MCF 10A (cell line): ENCODE data around the gene DIP2C. TPM values are rescaled to one million over a fixed set of nuclear protein-coding genes. Genes with fewer than 3 reads are reported as not detected.
"Not testable (repeated sequence)": the region's sequence is repeated elsewhere in the genome, so short reads cannot be mapped to it uniquely, and the experiment has no call there.

Experiments used
- BruUV-seq: library from RNA; stranded (reverse); fragments of 400-500 nt; replicated peaks from 2 replicates; lab custom pipeline; 2021; lab: Mats Ljungman, UMichigan
- CTCF ChIA-PET: fragments of 300-600 bp; sonication (Branson Sonifier 250); formaldehyde crosslinking; extraction: SDS; loops from one replicate; lab custom pipeline; 2021; ENCODE audit warnings: antibody characterized with exemption, inconsistent platforms; lab: Yijun Ruan, JAX
- POLR2A ChIA-PET: fragments of 300-600, 350-650 bp; sonication (Branson Sonifier 250); formaldehyde crosslinking; extraction: SDS; loops from one replicate; lab custom pipeline; 2020; ENCODE audit warnings: antibody characterized with exemption, inconsistent platforms; lab: Yijun Ruan, JAX
- DNase-seq: peaks from one replicate; pipeline ENCODE4 v3.0.0-alpha.2; 2018; ENCODE audit not compliant: unreplicated experiment
- H3K27ac Mint-ChIP-seq: one replicate; pipeline ENCODE4 v1.8.0; 2022; ENCODE audit warnings: mild to moderate bottlenecking, low read depth, mixed read lengths; ENCODE audit not compliant: unreplicated experiment
- H3K27me3 Mint-ChIP-seq: one replicate; pipeline ENCODE4 v1.8.0; 2022; ENCODE audit warnings: mixed read lengths; ENCODE audit not compliant: insufficient read depth, unreplicated experiment
- H3K36me3 Mint-ChIP-seq: one replicate; pipeline ENCODE4 v1.8.0; 2022; ENCODE audit warnings: mild to moderate bottlenecking, moderate library complexity, mixed read lengths; ENCODE audit not compliant: insufficient read depth, unreplicated experiment
- H3K4me1 Mint-ChIP-seq: one replicate; pipeline ENCODE4 v1.8.0; 2022; ENCODE audit warnings: mixed read lengths; ENCODE audit not compliant: insufficient read depth, unreplicated experiment
- H3K4me3 Mint-ChIP-seq: one replicate; pipeline ENCODE4 v1.8.0; 2022; ENCODE audit warnings: mild to moderate bottlenecking, moderate library complexity, mixed read lengths; ENCODE audit not compliant: unreplicated experiment
- H3K9me3 Mint-ChIP-seq: one replicate; pipeline ENCODE4 v1.8.0; 2022; ENCODE audit warnings: mixed read lengths; ENCODE audit not compliant: unreplicated experiment
- CTCF ChIP-seq: fragments of 200-600 bp; IDR thresholded peaks from one replicate; pipeline ENCODE4 v1.8.0; 2022; ENCODE audit warnings: antibody characterized with exemption, mild to moderate bottlenecking; ENCODE audit not compliant: unreplicated experiment
- intact Hi-C: fragments of 100-400 bp; cut with micrococcal nuclease; formaldehyde crosslinking; loops from 2 replicates; pipeline ENCODE4 v1.14.1; 2022
- total RNA-seq: library from RNA; stranded (reverse); gene quantifications from 2 replicates; pipeline ENCODE4 v1.2.3, GENCODE V29; 2022

DIP2C gene
- total RNA-seq, 1 experiment from 2014 or later, result 0.37 TPM

- H3K27ac Mint-ChIP-seq, result no peak overlapping the region
- peaks cover 10% of the 10 kb centered on the region for H3K9me3 Mint-ChIP-seq
- ChIA-PET CTCF (no interaction called here), POLR2A (interaction anchor here (0.6 to 0.9 kb wide), 2 partner anchors 9 to 40 kb away, joined by 3 to 6 read pairs; no protein-coding TSS in a partner anchor)
- BruUV-seq, result no TSS peak
- DNase-seq, result peak; percentile 51
- H3K4me1 Mint-ChIP-seq, result no peaks in the 10 kb centered on the region
- no peak for TF ChIP-seq CTCF
- peaks cover 41% of the 10 kb centered on the region for H3K27me3 Mint-ChIP-seq
- peaks cover 3% of the 10 kb centered on the region for H3K36me3 Mint-ChIP-seq
- intact Hi-C loops, result no loop called here
- H3K4me3 Mint-ChIP-seq, result no peak overlapping the region
These were observed 22.6 kb upstream of the DIP2C start for GRCh38 chr10:712089-712488.

DNA sequence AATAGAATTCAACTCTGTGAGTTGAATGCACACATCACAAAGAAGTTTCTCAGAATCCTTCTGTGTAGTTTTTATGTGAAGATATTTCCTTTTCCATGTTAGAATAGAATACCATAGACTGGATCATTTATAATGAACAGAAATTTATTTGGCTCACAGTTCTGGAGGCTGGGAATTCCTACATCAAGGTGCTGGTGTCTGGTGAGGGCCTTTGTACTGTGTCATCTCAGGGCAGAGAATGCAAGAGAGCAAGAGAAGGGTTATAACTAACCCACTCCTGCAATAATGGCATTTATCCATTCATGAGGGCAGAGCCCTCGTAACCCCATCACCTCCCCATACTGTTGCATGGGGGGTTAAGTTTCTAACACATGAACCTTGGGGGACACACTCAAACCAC, 18.4 kb upstream of the DIP2C start:
- BruUV-seq, result no TSS peak
- Mint-ChIP-seq H3K4me1 (no peaks in the 10 kb centered on the region), H3K27me3 (peaks cover 82% of the 10 kb centered on the region), H3K27ac (no peak overlapping the region), H3K36me3 (peaks cover 5% of the 10 kb centered on the region), H3K9me3 (no peaks in the 10 kb centered on the region), H3K4me3 (no peak overlapping the region)
- POLR2A ChIA-PET, result no interaction called here
- CTCF ChIA-PET, result interaction anchor here (0.6 kb wide), 1 partner anchor 12 kb away, joined by 3 read pairs; no protein-coding TSS in a partner anchor
- TF ChIP-seq CTCF, result no peak
- DNase-seq, result no peak
- intact Hi-C loops, result no loop called here

DNA sequence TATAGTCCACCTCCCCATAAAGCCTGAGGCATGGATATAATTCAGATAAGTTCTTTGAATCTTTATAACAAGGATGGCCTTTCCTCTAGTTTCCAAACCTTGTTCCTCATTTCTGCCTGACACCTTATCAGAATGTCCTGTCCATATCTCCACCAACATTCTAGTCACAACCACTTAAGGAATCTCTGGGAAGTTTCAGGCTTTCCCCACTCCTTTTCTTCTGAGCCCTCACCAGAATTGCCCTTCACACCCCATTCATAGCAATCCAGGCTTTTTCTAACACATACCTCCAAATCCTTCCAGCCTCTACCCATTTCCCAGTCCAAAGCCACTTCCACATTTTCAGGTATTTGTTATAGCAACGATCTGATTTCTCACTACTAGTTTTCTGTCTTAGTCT, 18.0 kb upstream of the DIP2C start:
- H3K4me1 Mint-ChIP-seq, result no peaks in the 10 kb centered on the region
- DNase-seq, result no peak
- intact Hi-C loops, result no loop called here
- POLR2A ChIA-PET, result no interaction called here
- H3K36me3 Mint-ChIP-seq, result peaks cover 5% of the 10 kb centered on the region
- no peak overlapping the region for H3K27ac Mint-ChIP-seq
- no TSS peak for BruUV-seq
- CTCF ChIA-PET, result no interaction called here
- no peaks in the 10 kb centered on the region for H3K9me3 Mint-ChIP-seq
- no peak overlapping the region for H3K4me3 Mint-ChIP-seq
- no peak for TF ChIP-seq CTCF
- peaks cover 86% of the 10 kb centered on the region for H3K27me3 Mint-ChIP-seq

GRCh38 chr10:703118-703517, 13.7 kb upstream of the DIP2C start:
- Mint-ChIP-seq H3K27me3 (peaks cover 99% of the 10 kb centered on the region), H3K36me3 (peaks cover 5% of the 10 kb centered on the region), H3K27ac (no peak overlapping the region), H3K4me3 (no peak overlapping the region), H3K9me3 (no peaks in the 10 kb centered on the region), H3K4me1 (no peaks in the 10 kb centered on the region)
- ChIA-PET CTCF (no interaction called here), POLR2A (interaction anchor here (1.0 kb wide), 1 partner anchor 9 kb away, joined by 6 read pairs; no protein-coding TSS in a partner anchor)
- no TSS peak for BruUV-seq
- intact Hi-C loops, result no loop called here
- no peak for TF ChIP-seq CTCF
- DNase-seq, result no peak

GRCh38 chr10:700183-700582, 10.7 kb upstream of the DIP2C start:
- DNase-seq, H3K4me1 Mint-ChIP-seq, H3K36me3 Mint-ChIP-seq, H3K4me3 Mint-ChIP-seq, BruUV-seq, H3K9me3 Mint-ChIP-seq, CTCF ChIA-PET, intact Hi-C loops, H3K27ac Mint-ChIP-seq, POLR2A ChIA-PET: not testable (repeated sequence)
- peaks cover 79% of the 10 kb centered on the region for H3K27me3 Mint-ChIP-seq
